ENCODE measurements around the gene HPGDS.
A peak's percentile ranks its signal among the peaks of the same experiment; 100 is the strongest.
"Not testable (repeated sequence)": the region's sequence is repeated elsewhere in the genome, so short reads cannot be mapped to it uniquely, and the experiment has no call there.

The HPGDS gene

DNA sequence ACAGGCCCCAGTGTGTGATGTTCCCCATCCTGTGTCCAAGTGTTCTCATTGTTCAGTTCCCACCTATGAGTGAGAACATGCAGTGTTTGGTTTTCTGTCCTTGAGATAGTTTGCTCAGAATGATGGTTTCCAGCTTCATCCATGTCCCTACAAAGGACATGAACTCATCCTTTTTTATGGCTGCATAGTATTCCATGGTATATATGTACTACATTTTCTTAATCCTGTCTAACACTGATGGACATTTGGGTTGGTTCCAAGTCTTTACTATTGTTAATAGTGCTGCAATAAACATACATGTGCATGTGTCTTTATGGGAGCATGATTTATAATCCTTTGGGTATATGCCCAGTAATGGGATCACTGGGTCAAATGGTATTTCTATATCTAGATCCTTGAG, 22.7 kb downstream of the HPGDS start:
- DNase-seq (ENCODE audit: low spot score), result not testable (repeated sequence)

DNA sequence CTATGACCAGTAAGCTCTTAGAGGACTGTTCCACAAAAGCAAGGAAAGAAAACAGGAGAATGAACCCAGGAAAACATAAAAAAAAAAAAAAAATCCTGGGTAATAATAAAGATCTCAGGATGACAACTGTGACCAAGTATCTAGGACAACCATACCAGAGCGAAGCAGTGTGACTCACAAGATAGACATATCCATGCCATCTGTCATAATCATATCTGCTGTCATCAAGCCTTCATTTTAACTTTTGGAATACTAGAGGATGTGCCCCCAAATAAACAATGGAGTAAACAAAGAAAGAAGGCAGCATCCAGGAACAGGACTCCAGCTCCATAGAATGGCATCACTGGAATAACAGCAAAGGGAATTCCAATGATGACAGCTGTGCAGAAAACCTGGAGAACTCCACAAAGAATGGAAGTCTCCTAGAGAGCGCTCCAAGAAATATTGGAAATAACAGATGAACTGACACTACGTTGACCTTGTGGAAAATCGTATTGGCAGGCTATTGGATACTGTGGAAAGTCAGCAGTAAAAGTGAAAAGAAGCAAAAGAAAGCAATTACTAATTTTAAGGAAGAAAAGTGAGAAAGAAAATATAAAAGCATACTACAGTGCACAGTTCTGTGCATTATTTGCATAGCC, 35.3 kb downstream of the HPGDS start:
- no peak for DNase-seq (ENCODE audit: low spot score)

GRCh38 chr4:94306713-94307112, 35.9 kb downstream of the HPGDS start:
- DNase-seq (ENCODE audit: low spot score), result no peak

DNA sequence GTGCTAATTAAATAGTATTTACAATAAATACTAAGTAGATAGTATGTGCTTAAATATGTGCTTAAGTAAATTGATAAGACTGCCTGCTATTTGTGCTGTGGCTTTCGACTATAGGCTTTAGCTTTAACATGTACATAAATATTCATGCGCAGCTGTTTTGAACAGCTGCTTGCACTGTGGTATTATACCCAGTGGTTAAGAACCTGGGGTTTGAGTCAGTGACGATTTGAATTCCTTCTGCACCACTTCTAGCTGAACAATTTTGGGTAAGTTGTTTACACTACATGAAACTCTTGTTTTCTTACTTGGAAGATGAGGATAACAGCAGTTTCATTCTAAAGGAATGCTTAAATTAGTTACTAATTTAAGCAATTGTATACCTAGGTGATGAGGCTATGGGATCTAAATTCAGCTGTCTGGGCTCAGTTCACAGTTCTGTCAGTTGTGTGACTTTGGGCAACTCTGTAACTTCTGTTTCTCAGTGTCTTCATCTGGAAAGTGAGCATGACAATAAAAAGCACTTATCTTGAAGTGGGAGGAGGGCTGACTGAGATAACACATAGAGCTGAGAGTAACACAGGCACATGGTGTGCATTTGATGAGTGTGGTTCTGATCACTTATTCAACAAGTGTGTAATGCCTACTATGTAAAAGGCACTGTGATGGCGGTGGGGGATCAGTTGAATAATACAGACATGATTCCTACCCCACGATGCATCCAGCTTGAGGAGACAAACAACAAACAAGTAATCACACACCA, 37.0 kb downstream of the HPGDS start:
- no peak for DNase-seq (ENCODE audit: low spot score)

- DNase-seq (ENCODE audit: low spot score), result no peak
Measured at GRCh38 chr4:94304365-94304971, 38.2 kb downstream of the HPGDS start.

- no peak for DNase-seq (ENCODE audit: low spot score)
Measured at GRCh38 chr4:94302191-94302590, 40.4 kb downstream of the HPGDS start.

DNA sequence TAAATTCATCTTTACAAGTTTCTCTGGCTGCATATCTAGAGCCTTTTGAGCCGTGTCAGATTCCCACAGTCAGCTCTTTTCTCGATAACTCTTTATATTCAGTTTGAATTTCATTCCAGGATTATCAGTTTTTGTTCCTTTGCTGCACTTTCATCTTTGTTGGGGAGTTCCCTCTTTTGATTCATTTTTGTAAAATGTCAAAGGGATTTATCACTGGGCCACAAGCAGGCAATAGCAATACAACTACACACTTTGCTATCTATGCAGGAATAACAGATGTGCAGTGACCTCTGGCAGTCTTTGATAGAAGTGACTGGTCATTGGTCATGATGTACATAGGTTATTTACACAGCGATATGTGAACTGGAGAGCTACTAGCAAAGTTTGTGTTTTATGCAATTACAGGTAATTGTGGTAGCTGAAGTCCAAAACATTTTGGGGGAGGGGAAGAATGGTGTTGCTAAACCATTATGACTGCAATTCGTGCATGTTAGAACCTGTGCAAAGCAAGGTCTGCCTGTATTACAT, 43.8 kb downstream of the HPGDS start:
- peak; percentile 33 for DNase-seq (ENCODE audit: low spot score)

DNA sequence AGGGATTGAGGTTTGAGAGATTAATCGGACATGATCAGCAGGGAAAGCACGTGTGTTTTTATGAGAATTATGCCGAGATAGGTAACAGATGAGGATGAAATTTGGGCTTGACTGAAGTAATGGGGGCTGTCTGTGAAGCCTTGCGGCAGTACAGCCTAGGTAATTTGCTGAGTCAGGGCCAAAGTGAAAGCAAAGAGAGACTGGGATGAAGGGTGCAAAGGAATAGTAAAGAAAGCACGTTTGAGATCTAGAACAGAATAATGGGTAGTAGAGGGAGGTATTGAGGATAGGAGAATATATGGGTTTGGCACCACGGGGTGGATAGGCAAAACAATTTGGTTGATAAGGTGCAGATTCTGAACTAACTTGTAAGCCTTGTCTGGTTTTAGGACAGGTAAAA, 47.2 kb downstream of the HPGDS start:
- not testable (repeated sequence) for DNase-seq (ENCODE audit: low spot score)

DNA sequence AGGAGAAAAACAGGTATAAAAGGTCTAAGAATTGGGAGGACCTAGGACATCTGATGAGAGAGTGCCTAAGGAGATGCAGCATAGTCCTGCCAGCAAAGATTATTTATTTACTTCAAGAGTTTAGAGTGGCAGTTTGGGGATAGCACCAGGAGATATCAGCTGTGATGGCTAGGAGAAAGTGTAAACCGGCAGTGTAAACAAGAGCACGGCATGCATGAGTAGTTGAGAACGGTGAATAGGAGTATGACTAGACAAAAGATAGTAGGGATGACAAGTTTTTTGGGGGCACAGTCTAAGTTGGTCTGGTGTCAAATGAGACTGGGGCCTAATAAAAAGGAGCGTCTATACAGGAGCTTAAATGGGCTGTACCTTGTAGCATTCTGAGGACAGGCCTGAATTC, 48.7 kb downstream of the HPGDS start:
- not testable (repeated sequence) for DNase-seq (ENCODE audit: low spot score)

- DNase-seq (ENCODE audit: low spot score), result no peak
Measured at GRCh38 chr4:94290245-94290644, 52.4 kb downstream of the HPGDS start.

DNA sequence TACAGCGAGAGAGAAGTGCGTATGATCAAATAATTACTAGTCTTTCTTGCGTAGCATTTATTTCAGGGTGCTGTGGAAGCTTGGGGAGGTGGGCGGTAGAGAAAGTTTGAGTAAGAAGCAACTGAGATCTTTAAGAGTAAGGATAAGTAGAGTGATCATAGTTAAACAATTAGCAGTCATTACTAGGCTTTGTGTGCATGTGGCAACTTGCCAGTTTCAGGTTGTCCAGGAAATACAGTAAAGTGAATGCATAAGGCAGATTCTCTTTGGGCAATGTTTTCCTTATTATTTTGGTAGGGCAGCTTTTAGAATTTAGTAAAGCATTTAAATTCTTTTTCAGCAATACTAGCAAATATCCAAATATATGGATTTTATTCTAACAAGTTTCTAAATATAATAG, 57.0 kb downstream of the HPGDS start:
- DNase-seq (ENCODE audit: low spot score), result no peak

- DNase-seq (ENCODE audit: low spot score), result no peak
Measured at GRCh38 chr4:94284889-94285288, 57.7 kb downstream of the HPGDS start.

GRCh38 chr4:94278781-94279180, 63.9 kb downstream of the HPGDS start:
- no peak for DNase-seq (ENCODE audit: low spot score)

GRCh38 chr4:94277534-94277933, 65.1 kb downstream of the HPGDS start:
- DNase-seq (ENCODE audit: low spot score), result no peak

- DNase-seq (ENCODE audit: low spot score), result no peak
Measured at GRCh38 chr4:94276204-94276603, 66.4 kb downstream of the HPGDS start.

DNA sequence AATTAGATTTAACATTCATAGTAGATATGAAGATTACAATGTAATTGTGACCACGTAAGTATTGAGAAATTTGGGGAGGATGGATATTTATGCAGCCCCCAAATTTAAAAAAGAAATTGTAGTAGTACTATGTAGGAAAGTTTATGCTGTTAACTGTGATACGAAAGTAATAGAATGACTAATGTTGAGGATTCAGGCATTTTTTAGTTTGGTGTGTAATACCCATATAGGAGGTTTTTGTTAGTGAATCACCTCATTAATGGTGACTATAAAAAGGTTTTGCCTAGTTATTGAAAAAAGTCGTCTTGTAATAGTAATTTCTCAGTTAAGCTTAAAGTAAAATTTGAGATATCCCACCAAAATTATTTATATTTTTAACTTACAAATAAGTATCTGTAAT, 67.7 kb downstream of the HPGDS start:
- DNase-seq (ENCODE audit: low spot score), result no peak

DNA sequence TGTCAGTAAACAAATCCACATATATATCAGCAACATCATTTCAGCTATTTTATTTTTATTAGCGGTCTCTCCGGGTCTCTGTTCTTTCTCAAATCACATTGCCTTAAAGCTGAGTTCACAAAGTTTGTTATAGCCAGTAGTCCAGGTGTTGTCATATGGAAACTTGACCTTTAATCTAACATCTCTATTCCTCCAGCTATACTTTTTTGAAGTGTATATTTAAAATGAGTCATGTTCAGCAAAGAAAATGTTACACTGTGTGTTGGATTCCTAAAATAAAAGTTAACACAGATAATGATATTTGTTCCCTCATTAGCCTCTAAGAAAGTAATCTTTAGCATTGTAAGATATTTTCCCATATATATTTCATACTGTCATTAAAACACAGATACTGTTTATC, 71.4 kb downstream of the HPGDS start:
- DNase-seq (ENCODE audit: low spot score), result no peak

GRCh38 chr4:94267037-94267436, 75.6 kb downstream of the HPGDS start:
- no peak for DNase-seq (ENCODE audit: low spot score)

- no peak for DNase-seq (ENCODE audit: low spot score)
Measured at GRCh38 chr4:94262163-94263016, 80.2 kb downstream of the HPGDS start.

DNA sequence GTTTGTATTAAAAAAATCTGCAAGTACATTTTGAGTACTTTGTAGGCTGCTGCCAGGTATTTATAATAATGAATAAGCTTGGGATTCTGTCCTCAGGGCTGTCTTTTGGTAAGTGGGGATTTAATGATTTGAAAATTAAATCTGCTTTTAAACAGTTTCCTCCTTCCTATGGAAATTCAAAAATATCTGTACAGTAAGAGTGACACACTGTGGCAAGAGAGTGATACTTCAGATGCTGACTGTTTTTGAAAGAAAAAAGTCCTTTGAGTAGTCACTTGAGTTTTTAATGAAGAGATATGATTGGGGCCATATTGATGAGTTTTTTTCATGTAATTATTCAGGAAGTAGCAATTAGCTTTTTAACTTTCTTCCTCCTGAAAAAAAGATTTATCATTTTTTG, 85.8 kb downstream of the HPGDS start:
- DNase-seq (ENCODE audit: low spot score), result no peak

DNA sequence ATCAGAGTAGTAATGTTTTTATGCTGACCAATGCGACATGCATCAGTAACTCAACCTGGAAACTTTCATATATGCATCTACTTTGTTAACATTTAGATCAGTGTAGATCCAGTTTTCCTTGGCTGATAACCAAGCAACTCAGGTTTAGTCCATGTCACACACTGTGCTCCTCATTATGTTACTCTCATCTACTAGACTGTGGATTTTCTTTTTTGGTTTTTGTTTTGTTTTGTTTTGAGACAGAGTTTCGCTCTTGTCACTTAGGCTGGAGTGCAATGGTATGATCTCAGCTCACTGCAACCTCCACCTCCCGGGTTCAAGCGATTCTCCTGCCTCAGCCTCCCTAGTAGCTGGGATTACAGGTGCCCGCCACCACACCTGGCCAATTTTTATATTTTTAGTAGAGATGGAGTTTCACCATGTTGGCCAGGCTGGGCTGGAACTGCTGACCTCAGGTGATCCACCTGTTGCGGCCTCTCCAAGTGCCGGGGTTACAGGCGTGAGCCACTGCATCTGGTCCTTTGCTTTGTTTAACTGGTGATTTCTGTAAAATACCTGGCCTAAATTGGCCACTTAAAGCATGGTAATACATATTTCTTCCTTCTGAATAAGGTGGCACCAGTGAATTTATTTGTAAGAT, 86.4 kb downstream of the HPGDS start:
- no peak for DNase-seq (ENCODE audit: low spot score)

- DNase-seq (ENCODE audit: low spot score), result no peak
Measured at GRCh38 chr4:94253036-94253435, 89.6 kb downstream of the HPGDS start.
